OCI-LY3 (cell line): ENCODE measurements around the gene HRG.

ENCODE experiments used
- H2AFZ ChIP-seq: fragments of 200-600, 300-600 bp; shearing (Covaris generic); 2 replicates; pipeline ENCODE4 v1.6.0; 2014; ENCODE audit warnings: antibody characterized with exemption, low read depth, low read length
- H3K27ac ChIP-seq: fragments of 200-600, 300-600 bp; sonication (generic); 2 replicates; pipeline ENCODE4 v1.5.1; 2014; ENCODE audit warnings: mild to moderate bottlenecking, low read length, moderate library complexity, mixed read lengths
- H3K27me3 ChIP-seq: fragments of 200-600, 300-600 bp; sonication (generic); 2 replicates; pipeline ENCODE4 v1.6.1; 2014; ENCODE audit warnings: low read depth, low read length, mixed read lengths
- H3K36me3 ChIP-seq: fragments of 200-600, 300-600 bp; sonication (generic); replicated peaks from 2 replicates; pipeline ENCODE3; 2014; ENCODE audit warnings: low read depth, low read length, mixed read lengths
- H3K4me1 ChIP-seq: fragments of 300-600, 200-600 bp; sonication (generic); 2 replicates; pipeline ENCODE4 v1.6.1; 2014; ENCODE audit warnings: low read length, mixed read lengths
- H3K4me2 ChIP-seq: fragments of 200-600, 300-600 bp; sonication (generic); 2 replicates; pipeline ENCODE4 v1.6.1; 2014; ENCODE audit warnings: low read length, mixed read lengths
- H3K4me3 ChIP-seq: fragments of 300-600, 200-600 bp; sonication (generic); 2 replicates; pipeline ENCODE4 v1.5.1; 2014; ENCODE audit warnings: antibody characterized with exemption, mild to moderate bottlenecking, low read length, moderate library complexity
- H3K79me2 ChIP-seq: fragments of 300-600, 200-600 bp; shearing (Covaris generic); 2 replicates; pipeline ENCODE4 v1.6.1; 2014; ENCODE audit warnings: mild to moderate bottlenecking, low read length, mixed read lengths
- H3K9ac ChIP-seq: fragments of 300-600, 200-600 bp; shearing (Covaris generic); 2 replicates; pipeline ENCODE4 v1.6.0; 2014; ENCODE audit warnings: mild to moderate bottlenecking, low read length, moderate library complexity
- H3K9me3 ChIP-seq: fragments of 200-600, 300-600 bp; shearing (Covaris generic); 2 replicates; pipeline ENCODE4 v1.6.1; 2014; ENCODE audit warnings: low read length, mixed read lengths; ENCODE audit not compliant: insufficient read depth
- H4K20me1 ChIP-seq: fragments of 200-600, 300-600 bp; sonication (generic); 2 replicates; pipeline ENCODE4 v1.6.1; 2016; ENCODE audit warnings: low read length, mixed read lengths; ENCODE audit not compliant: insufficient read depth
- EZH2phosphoT487 ChIP-seq: fragments of 200-600 bp; shearing (Covaris generic); IDR thresholded peaks from 2 replicates; pipeline ENCODE4 v1.6.1; 2018; ENCODE audit warnings: antibody characterized with exemption, mixed run types, low read depth
- TF ChIP-seq, protein P1 (sequence below): fragments of 200-600, 300-600 bp; sonication (generic); IDR thresholded peaks from 2 replicates; pipeline ENCODE4 v1.5.1; 2014; ENCODE audit warnings: antibody characterized with exemption, low read length, low read depth

Gene HRG

GRCh38 chr3:186639778-186640472 lies 25.9 kb upstream of the HRG start, which contains the start of gene FETUB:
TSS of gene FETUB (plus strand) at chr3:186640399. CDS start at chr3:186640461, 62 bp downstream.
- Histone ChIP-seq H3K27me3 (peaks cover 39% of the 10 kb centered on the region), H2AFZ (no peak within 1 kb of the TSS), H4K20me1 (no peaks in the 10 kb centered on the region), H3K79me2 (no peaks in the 10 kb centered on the region), H3K27ac (no peak within 1 kb of the TSS), H3K4me3 (no peak within 1 kb of the TSS), H3K4me2 (no peak within 1 kb of the TSS), H3K4me1 (no peaks in the 10 kb centered on the region), H3K9ac (no peak within 1 kb of the TSS), H3K9me3 (no peaks in the 10 kb centered on the region), H3K36me3 (no peaks in the 10 kb centered on the region)
- no peak for TF ChIP-seq EZH2phosphoT487
- TF ChIP-seq, protein P1, sequence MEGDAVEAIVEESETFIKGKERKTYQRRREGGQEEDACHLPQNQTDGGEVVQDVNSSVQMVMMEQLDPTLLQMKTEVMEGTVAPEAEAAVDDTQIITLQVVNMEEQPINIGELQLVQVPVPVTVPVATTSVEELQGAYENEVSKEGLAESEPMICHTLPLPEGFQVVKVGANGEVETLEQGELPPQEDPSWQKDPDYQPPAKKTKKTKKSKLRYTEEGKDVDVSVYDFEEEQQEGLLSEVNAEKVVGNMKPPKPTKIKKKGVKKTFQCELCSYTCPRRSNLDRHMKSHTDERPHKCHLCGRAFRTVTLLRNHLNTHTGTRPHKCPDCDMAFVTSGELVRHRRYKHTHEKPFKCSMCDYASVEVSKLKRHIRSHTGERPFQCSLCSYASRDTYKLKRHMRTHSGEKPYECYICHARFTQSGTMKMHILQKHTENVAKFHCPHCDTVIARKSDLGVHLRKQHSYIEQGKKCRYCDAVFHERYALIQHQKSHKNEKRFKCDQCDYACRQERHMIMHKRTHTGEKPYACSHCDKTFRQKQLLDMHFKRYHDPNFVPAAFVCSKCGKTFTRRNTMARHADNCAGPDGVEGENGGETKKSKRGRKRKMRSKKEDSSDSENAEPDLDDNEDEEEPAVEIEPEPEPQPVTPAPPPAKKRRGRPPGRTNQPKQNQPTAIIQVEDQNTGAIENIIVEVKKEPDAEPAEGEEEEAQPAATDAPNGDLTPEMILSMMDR, result no peak

DNA sequence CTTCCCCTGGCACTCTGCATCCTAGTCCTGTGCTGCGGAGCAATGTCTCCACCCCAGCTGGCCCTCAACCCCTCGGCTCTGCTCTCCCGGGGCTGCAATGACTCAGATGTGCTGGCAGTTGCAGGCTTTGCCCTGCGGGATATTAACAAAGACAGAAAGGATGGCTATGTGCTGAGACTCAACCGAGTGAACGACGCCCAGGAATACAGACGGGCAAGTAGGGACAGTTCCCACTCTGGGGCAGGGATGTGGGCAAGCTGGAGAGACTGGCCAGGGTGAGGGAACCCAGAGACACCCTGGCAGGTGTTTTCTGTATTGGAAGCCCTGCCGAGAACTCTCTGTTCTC lies 25.4 kb upstream of the HRG start:
- Histone ChIP-seq H4K20me1 (no peaks in the 10 kb centered on the region), H3K4me2 (no peak overlapping the region), H3K4me3 (no peak overlapping the region), H3K4me1 (no peaks in the 10 kb centered on the region), H3K9ac (no peak overlapping the region), H3K27ac (no peak overlapping the region), H3K36me3 (no peaks in the 10 kb centered on the region), H3K79me2 (no peaks in the 10 kb centered on the region), H2AFZ (no peak overlapping the region), H3K27me3 (peaks cover 41% of the 10 kb centered on the region), H3K9me3 (no peaks in the 10 kb centered on the region)
- no peak for TF ChIP-seq EZH2phosphoT487
- TF ChIP-seq, protein P1, result no peak

- no peaks in the 10 kb centered on the region for H3K4me1 ChIP-seq
- no peaks in the 10 kb centered on the region for H3K36me3 ChIP-seq
These were observed 24.9 kb upstream of the HRG start for GRCh38 chr3:186640929-186641328.

DNA sequence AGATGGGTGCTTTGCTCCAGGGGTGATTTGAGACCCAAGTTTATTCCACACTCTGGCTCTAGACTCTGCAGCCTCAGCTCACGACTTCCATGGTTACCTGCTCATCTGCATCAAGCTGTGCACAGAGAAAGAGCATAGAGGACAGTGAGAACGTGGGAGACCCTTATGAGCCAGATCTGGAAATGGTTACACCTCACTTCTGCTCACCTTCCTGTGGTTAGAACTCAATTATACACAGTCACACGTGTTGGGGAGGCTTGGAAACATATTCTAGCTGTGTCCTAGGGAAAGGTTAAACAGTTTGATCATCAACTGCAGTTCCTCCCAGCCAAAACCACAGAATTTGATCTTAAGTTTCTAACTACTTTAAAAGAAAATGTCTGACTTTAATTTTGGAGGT lies 23.8 kb upstream of the HRG start:
- Histone ChIP-seq H3K9me3 (no peaks in the 10 kb centered on the region), H3K36me3 (no peaks in the 10 kb centered on the region)

More at GRCh38 chr3:186640929-186641328, 24.9 kb upstream of the HRG start:
- Histone ChIP-seq H3K27ac (no peak overlapping the region), H3K9ac (no peak overlapping the region), H3K4me2 (no peak overlapping the region), H3K79me2 (no peaks in the 10 kb centered on the region), H3K9me3 (no peaks in the 10 kb centered on the region), H3K4me3 (no peak overlapping the region), H4K20me1 (no peaks in the 10 kb centered on the region), H2AFZ (no peak overlapping the region), H3K27me3 (peaks cover 41% of the 10 kb centered on the region)
- TF ChIP-seq, protein P1, result no peak
- no peak for TF ChIP-seq EZH2phosphoT487

More for the DNA sequence above, 23.8 kb upstream of the HRG start:
- Histone ChIP-seq H3K27me3 (peaks cover 39% of the 10 kb centered on the region), H3K4me3 (no peak overlapping the region), H3K9ac (no peak overlapping the region), H3K79me2 (no peaks in the 10 kb centered on the region), H3K27ac (no peak overlapping the region), H4K20me1 (no peaks in the 10 kb centered on the region), H3K4me1 (no peaks in the 10 kb centered on the region), H3K4me2 (no peak overlapping the region), H2AFZ (no peak overlapping the region)
- TF ChIP-seq, protein P1, result no peak
- TF ChIP-seq EZH2phosphoT487, result no peak
